Ovary (tissue), 3 donors: Measurements from ENCODE around the gene MAGI1.

Experiments used
- CTCF ChIP-seq, 3 donors: fragments of 450-650 bp in 2 of 3; fragments of 200-600 bp in 1 of 3; IDR thresholded peaks; one replicate each; pipeline versions ENCODE4 v1.5.1 to v1.8.0; 2016 to 2022; ENCODE audit warnings: antibody characterized with exemption in 3 of 3, mild to moderate bottlenecking in 1 of 3
- EP300 ChIP-seq: sonication (generic); formaldehyde crosslinking; IDR thresholded peaks from one replicate; pipeline ENCODE4 v1.6.1; 2017; ENCODE audit warnings: antibody characterized with exemption
- donor health status: DM: no; HTN: no; CAD: no.

- TF ChIP-seq CTCF (IDR thresholded peaks at IDR 0.05) (no peak), EP300 (no peak)
Measured at GRCh38 chr3:65889707-65890099, 149.0 kb downstream of the MAGI1 start.
